COLO668 (cell line): ENCODE data around the gene HADHA.

ENCODE experiments used
- DNase-seq: peaks from one replicate; lab custom pipeline; 2025; ENCODE audit not compliant: unreplicated experiment; lab: John Stamatoyannopoulos, UW

The HADHA gene

DNA sequence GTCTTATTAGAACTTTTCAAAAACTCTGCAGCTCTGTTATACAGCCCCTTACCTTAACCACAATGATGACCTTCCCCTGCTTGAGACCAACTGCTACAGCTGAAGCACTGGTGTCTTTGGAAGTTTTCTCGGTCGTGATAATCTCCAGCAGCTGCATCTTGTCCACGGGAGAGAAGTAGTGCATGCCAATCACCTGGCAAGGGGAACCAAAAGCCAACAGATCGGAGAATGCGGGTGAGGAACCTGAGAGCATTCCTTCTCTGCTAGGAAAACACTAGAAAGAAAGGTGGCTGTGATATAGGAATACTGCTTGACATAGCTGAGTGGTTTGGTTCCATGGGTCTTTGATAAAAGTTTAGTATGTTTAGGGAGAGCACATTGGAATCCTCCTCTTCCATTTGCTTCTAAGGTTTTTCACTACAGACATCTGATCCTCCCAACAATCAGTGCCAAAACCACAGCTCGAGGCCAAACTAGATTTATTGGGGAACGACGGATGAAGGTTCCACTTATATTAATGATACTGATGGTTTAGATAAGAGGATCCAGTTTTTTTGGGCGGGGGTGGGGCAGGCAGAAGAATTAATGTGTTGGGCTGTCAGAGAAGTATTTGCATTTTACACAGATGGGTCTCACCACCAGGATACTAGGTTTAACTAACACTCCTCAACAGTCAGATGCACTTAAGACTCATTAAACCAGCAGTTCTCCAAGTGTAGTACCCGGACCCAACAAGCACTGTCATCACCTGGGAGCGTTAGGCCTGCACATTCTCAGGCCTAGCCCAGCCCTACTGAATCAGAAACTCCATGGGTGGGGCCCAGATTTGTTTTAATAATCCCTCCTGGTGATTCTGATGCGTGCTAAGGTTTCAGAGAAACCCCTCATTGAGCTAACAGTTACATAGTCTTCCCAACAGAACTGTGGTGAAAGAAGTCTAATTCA lies 49.1 kb downstream of the HADHA start:
- no peak for DNase-seq

GRCh38 chr2:26193578-26194231 lies 50.7 kb downstream of the HADHA start:
- DNase-seq = no peak

- no peak for DNase-seq
Measured at GRCh38 chr2:26191316-26192159, 52.9 kb downstream of the HADHA start.

DNA sequence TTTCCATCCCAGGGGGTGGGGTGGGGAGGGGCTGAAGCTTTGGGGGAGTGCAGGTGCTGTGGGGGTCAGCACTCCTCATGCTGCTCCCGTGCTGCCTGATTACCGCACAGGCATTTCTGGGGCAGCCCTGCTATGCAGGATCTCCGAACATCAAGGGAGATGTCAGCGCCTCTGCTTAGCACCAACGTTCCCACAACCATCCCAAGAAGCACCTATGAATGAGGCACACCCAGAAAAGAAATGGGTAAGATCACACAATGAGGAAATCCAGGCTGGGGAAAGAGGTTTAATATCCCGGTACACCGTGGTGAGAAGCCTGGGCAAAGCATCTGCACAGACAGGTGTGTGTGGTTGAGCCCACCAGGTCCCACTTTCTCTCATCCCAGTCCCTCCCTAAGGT lies 54.1 kb downstream of the HADHA start:
- DNase-seq = no peak

DNA sequence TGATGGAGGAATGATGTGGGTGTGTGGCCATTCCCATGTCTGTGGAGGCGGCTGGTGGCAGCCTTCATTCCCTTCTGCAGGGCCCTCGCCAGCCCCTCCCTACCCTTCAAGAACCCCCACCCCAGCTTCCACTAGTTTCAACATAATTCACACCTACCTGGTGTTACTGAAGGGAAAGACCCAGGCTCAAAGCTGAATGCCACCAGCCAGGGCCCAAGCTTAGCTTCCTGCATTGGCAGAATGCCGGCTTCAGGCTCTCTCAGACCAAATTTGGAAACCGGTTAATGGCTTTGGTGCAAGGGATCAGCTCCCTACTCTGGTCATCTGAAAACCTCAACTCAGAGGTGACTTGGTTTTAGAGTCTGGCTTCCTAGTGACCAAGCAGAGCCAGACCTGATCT lies 54.7 kb downstream of the HADHA start:
- no peak for DNase-seq

- DNase-seq = no peak
Measured at GRCh38 chr2:26189123-26189522, 55.3 kb downstream of the HADHA start.

DNA sequence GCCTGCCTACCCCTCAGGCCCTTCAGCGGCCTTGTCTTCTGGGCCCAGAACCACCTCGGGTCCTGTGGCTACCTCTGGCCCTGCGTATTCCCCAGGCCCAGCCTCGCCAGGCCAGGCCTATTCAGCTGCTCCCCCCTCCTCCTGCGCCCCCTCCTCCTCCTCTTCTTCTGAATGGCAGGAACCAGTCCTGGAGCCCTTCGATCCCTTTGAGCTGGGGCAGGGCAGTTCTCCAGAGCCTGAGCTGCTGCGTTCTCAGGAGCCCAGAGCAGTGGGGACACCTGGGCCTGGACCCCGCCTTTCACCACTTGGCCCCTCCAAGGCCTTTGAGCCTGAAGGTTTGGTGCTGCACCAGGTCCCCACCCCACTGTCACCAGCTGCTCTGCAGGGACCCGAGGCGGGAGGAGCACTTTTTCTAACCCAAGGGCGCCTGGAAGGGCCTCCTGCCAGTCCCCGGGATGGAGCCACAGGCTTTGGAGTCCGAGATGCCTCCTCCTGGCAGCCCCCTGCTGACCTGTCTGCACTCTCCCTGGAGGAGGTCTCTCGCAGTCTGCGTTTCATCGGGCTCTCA lies 56.8 kb downstream of the HADHA start:
- DNase-seq = no peak

- DNase-seq = no peak
Measured at GRCh38 chr2:26187114-26187513, 57.3 kb downstream of the HADHA start.

DNA sequence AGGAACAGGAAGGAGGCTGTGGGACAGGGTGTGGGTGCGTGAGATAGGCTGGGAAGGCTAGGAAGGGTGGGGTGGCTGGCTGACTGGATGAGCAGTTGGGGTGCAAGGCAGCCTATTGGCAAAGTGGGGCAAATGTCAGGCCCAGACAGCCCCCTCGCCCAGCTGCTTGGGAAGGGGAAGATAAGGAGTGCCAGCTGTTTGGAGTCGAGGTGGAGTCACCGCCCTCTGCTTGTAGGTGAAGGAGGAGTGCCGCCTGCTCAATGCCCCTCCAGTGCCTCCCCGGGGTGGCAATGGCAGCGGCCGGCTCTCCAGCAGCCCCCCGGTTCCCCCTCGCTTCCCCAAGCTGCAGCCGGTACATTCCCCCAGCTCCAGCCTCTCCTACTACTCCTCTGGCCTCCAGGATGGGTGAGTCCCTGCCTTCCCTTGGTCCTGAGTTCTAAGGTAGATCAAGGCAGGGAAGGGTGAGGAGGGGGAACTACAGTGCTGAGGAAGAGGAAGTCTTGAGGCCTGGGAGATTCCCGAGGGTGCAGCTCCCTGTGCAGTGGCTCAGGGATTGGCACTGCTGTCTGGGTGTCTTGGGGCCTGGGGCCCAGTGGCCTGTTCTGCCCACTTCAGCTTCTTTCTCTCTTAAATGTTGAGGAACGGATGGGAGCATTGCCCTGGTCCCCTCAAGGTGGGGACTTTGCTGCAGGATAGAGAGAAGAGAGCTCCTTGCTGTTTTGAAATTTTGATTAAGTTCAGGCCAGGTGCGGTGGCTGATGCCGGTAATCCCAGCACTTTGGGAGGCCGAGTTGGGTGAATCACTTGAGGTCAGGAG lies 58.3 kb downstream of the HADHA start:
- no peak for DNase-seq

GRCh38 chr2:26185304-26185928 lies 59.0 kb downstream of the HADHA start:
- DNase-seq = no peak

DNA sequence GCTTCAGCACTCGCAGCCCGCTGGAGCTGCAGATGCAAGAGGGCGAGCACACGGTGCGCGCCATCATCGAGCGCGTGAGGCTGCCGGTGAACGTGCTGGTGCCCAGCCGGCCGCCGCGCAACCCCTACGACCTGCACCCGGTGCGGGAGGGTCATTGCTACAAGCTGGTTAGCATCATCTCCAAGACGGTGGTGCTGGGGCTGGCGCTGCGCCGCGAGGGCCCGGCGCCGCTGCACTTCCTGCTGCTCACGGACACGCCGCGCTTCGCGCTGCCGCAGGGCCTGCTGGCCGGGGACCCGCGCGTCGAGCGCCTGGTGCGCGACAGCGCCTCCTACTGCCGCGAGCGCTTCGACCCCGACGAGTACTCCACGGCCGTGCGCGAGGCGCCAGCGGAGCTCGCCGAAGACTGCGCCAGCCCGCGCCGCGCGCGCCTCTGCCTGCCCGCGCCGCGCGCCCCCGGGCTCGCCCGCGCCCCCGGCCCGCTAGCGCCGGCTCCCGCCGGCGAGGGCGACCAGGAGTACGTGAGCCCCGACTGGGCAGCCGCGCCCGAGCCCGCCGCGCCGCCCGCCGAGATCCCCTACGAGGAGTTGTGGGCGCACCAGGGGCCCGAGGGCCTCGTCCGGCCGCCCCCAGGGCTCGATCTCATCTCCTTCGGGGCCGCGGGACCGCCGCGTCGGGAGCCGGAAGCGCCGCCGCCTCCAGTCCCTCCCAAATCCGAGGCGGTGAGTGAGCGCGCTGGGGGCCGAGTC lies 59.7 kb downstream of the HADHA start:
- peak; percentile 87 for DNase-seq

GRCh38 chr2:26184121-26184520 lies 60.3 kb downstream of the HADHA start:
- no peak for DNase-seq

GRCh38 chr2:26182887-26183630 lies 61.4 kb downstream of the HADHA start:
- no peak for DNase-seq

DNA sequence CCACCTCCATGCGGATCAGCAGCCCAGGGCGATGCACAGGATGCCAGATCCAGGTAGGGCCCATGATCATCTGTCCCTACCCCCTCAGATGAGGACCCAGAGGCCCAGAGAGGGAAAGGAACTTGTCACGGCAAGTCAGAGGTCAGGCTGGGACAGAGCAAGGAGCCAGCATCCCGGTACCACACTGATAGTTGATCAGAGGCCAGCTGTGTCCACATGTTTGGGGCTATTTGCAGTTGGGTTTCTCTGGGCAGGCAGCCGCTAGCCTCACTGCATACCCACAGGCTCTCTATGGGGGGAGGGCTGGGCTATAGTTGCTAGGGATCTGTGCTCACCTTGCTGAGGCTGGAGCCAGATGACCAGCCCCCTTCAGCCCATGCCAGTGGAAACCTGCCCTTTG lies 62.0 kb downstream of the HADHA start:
- no peak for DNase-seq

DNA sequence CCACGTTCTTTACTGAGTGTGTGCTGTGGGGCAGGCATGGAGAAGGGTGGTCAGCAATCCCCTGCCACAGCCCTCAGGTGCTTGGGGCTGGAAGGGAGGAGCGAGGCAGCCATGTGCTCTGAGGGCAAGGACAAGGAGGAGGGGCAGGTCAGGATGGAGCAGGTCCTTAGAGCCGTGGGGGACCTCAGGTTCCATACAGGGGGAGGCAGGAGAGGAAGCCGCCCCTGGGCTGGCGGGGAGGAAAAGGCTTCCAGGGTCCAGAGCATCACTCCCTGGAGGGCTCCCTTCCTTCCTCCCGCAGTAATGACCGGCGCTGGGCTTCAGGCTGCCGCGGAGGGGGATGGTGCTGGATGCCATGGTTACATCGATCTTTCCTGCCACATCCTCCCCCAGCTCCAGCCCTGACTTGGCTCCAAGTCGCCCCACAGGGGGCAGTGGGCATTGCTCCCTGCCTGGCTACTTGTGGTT lies 65.0 kb downstream of the HADHA start:
- DNase-seq = peak; percentile 15

DNA sequence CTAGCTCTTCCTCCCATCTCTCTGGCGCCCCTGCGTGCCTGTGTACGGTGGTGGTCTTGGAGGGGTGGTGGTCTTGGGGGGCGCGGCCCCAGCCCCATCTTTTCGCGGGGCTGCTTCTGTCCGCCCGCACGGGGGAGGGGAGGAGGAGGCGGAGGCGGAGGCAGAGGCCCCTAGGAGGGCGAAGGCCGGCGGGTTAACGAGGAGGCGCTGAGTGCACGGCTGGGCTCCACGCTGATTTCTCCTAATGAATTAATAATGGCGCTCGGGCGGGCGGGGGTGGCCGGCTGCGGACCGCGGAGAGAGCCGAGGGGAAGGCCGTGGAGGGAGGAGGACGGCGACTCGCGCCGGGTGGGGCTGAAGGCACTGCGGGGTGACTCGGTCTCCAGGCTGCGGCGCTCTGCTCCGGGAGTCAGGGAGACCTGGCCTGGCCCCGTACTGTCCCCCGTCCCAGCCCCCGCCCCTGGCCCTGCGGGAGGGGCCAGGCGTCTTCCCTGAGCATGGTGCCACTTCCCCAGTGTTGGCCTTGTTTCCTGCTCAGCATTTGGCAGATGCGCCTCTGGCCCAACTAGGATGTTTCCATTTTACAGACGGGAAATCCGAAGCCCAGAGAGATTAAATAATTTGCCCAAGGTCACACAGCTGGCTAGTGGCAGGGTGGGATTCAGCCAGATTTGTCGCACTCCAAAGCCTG lies 65.5 kb downstream of the HADHA start:
- DNase-seq = peak; percentile 45

- no peak for DNase-seq
Measured at GRCh38 chr2:26178246-26178645, 66.2 kb downstream of the HADHA start.

DNA sequence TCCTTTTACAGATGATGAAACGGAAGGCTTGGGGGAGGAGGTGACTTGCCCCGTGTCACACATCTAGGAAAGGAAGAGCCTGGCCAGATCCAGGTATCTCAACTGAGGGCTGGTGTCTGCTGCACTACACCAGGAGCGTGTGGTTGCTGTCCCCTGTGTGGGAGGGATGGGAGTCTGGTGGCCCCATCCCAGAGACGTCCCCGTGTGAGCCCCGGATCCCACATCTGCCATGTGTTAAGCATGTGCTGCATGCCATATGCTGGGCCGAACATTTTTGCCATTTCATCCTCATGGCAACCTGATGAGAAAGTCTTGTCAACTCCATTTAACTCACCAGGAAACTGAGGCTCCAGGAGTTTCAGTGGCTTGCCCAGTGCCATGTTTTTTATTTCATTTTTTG lies 67.3 kb downstream of the HADHA start:
- DNase-seq = no peak
